Psoas muscle (tissue), 8 donors: ENCODE measurements around the gene ZNF667. TPM values are rescaled to one million over a fixed set of nuclear protein-coding genes. Genes with fewer than 3 reads are reported as not detected.

Experiments
- ATAC-seq, 4 donors: fragments of 200-7000 bp; cut with Tn5 transposase; one replicate each; pipeline ENCODE4 v1.9.1; 2020; ENCODE audit warnings: moderate library complexity in 3 of 4, mild to moderate bottlenecking in 2 of 4
- DNase-seq, 2 donors: peaks; one replicate each; pipeline ENCODE4 v3.0.0-alpha.2; 2020
- H3K27ac ChIP-seq: fragments of 200-600 bp; one replicate; pipeline ENCODE4 v1.8.0; 2022
- H3K27me3 ChIP-seq, 3 donors: fragments of 200-600 bp in 1 of 3; one replicate each; pipeline versions ENCODE4 v1.6.1 to v1.8.0; 2013 to 2022; ENCODE audit warnings: low read length in 2 of 3, mild to moderate bottlenecking in 2 of 3, moderate library complexity in 1 of 3; ENCODE audit not compliant: insufficient read depth in 3 of 3
- H3K36me3 ChIP-seq, 2 donors: fragments of 200-600 bp in 1 of 2; one replicate each; pipeline versions ENCODE4 v1.6.1 to v1.8.0; 2013 to 2022; ENCODE audit warnings: low read depth in 1 of 2, mild to moderate bottlenecking in 1 of 2, moderate library complexity in 1 of 2; ENCODE audit not compliant: insufficient read depth in 1 of 2
- H3K4me1 ChIP-seq: fragments of 200-600 bp; one replicate; pipeline ENCODE4 v1.8.0; 2022
- H3K4me3 ChIP-seq: fragments of 200-600 bp; one replicate; pipeline ENCODE4 v1.8.0; 2022; ENCODE audit warnings: mild to moderate bottlenecking
- H3K9me3 ChIP-seq: fragments of 200-600 bp; one replicate; pipeline ENCODE4 v1.8.0; 2022
- WGBS, 3 donors: extraction: QIAGEN DNeasy Blood & Tissue Kit; methylation state at CpG; one replicate each; pipeline versions ENCODE4 v1.1.6 to v1.1.7; 2013; 5-methylcytosine and 5-hydroxymethylcytosine counted together
- intact Hi-C, 2 donors: fragments of 100-400 bp; cut with DNase I; formaldehyde crosslinking; loops; one replicate each; pipeline versions ENCODE4 v1.11.0 to v1.14.2; 2022
- polyA plus RNA-seq, 3 donors: library from polyadenylated mRNA; stranded (reverse); fragments of 200-250 nt; gene quantifications; one replicate each; pipeline ENCODE4 v1.2.3, GENCODE V29; 2013
- total RNA-seq, 4 donors: library from RNA; stranded (reverse); fragmentation: NEBNext Ultra II Directional in 2 of 4; extraction: Animal tissue kit (Norgen Biotek cat#: 25700) in 2 of 4; gene quantifications; one replicate each; pipeline versions ENCODE4 v1.2.1 to v1.2.4, GENCODE V29; 2021 to 2023
- TF ChIP-seq, protein P1 (sequence below): fragments of 200-600 bp; IDR thresholded peaks from one replicate; pipeline ENCODE4 v1.8.0; 2022; ENCODE audit warnings: antibody characterized with exemption
- donor health status: healthy with polysubstance abuse.
- donor health status: DM: no; HTN: no; CAD: no; lungs with moderate emphysema.
- donor health status: Bipolar disorder and iron deficiency.
- donor health status: healthy.
- donor health status: DM: yes; HTN: yes; CAD: no.
- donor health status: DM: no; HTN: no; CAD: no.
- donor health status: DM: no; HTN: no; CAD: no.
- donor health status: DM: yes; HTN: yes; CAD: no.

ZNF667 gene
- total and polyA plus RNA-seq, 7 donors = 0.90 to 5.1 (median 1.7) TPM

DNA sequence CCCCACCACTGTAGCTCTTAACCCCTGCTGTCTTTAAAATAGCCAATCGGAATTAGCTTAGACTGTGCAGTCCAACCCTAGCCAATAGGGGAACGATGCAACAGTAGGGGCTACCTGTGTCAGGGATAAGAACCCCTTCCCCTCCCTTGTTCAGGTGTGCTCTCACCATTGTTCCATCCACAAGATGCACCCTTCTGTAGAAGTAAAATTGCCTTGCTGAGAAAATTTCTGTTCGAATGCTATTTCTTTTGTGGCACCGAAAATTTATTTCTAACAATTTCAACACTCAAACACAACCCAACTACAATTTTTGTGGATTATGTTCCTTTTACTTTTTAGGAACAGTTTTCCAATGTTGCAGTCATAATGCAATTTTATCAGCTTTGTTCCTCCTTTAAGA lies 76.7 kb downstream of the ZNF667 start:
- no peak overlapping the region for H3K4me3 ChIP-seq
- peaks cover 5% of the 10 kb centered on the region for H3K4me1 ChIP-seq
- intact Hi-C loops = loop anchor here (5.0 to 10.0 kb wide), 2 partner anchors 77 to 104 kb away; partner anchors contain the start of genes ZNF471 (in 2 of the 2) and ZNF667 (in 1 of the 2)
- H3K27ac ChIP-seq = no peak overlapping the region
- DNase-seq = no peak
- TF ChIP-seq, protein P1, sequence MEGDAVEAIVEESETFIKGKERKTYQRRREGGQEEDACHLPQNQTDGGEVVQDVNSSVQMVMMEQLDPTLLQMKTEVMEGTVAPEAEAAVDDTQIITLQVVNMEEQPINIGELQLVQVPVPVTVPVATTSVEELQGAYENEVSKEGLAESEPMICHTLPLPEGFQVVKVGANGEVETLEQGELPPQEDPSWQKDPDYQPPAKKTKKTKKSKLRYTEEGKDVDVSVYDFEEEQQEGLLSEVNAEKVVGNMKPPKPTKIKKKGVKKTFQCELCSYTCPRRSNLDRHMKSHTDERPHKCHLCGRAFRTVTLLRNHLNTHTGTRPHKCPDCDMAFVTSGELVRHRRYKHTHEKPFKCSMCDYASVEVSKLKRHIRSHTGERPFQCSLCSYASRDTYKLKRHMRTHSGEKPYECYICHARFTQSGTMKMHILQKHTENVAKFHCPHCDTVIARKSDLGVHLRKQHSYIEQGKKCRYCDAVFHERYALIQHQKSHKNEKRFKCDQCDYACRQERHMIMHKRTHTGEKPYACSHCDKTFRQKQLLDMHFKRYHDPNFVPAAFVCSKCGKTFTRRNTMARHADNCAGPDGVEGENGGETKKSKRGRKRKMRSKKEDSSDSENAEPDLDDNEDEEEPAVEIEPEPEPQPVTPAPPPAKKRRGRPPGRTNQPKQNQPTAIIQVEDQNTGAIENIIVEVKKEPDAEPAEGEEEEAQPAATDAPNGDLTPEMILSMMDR = no peak
- no peak for ATAC-seq
- H3K9me3 ChIP-seq = peaks cover 55% of the 10 kb centered on the region
- no peaks in the 10 kb centered on the region for H3K27me3 ChIP-seq
- 96 to 99% (median 96%) methylated on average over 4 of the region's 4 CpGs for WGBS, 3 donors
- H3K36me3 ChIP-seq = peaks cover 3 to 20% of the 10 kb centered on the region in 2 donors

DNA sequence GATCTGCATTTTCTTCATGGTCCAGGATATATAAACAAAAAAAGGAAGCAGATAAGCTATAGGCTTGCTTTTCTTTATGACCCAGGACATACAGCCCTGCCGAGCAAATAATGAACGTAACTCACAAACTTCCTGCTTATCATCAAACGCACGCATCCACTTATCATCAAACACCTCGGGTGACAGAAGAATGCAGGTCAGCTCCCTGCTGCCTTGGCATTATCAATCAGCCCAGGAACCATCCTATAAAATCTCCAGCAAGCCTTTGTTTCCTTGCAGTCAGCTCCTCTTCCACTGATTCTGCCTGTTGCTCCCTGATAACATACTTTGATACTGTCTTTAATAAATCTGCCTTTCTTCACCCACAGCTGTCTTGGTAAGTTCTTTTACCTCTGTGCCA lies 78.3 kb downstream of the ZNF667 start:
- TF ChIP-seq, protein P1 = no peak
- DNase-seq (no peak), ATAC-seq (no peak)
- H3K36me3 ChIP-seq = peaks cover 3 to 20% of the 10 kb centered on the region in 2 donors
- no peak overlapping the region for H3K4me3 ChIP-seq
- intact Hi-C loops = no loop called here
- no peaks in the 10 kb centered on the region for H3K27me3 ChIP-seq
- 93 to 96% (median 95%) methylated on average over 5 of the region's 5 CpGs for WGBS, 3 donors
- H3K27ac ChIP-seq = no peak overlapping the region
- peaks cover 61% of the 10 kb centered on the region for H3K9me3 ChIP-seq
- peaks cover 5% of the 10 kb centered on the region for H3K4me1 ChIP-seq

DNA sequence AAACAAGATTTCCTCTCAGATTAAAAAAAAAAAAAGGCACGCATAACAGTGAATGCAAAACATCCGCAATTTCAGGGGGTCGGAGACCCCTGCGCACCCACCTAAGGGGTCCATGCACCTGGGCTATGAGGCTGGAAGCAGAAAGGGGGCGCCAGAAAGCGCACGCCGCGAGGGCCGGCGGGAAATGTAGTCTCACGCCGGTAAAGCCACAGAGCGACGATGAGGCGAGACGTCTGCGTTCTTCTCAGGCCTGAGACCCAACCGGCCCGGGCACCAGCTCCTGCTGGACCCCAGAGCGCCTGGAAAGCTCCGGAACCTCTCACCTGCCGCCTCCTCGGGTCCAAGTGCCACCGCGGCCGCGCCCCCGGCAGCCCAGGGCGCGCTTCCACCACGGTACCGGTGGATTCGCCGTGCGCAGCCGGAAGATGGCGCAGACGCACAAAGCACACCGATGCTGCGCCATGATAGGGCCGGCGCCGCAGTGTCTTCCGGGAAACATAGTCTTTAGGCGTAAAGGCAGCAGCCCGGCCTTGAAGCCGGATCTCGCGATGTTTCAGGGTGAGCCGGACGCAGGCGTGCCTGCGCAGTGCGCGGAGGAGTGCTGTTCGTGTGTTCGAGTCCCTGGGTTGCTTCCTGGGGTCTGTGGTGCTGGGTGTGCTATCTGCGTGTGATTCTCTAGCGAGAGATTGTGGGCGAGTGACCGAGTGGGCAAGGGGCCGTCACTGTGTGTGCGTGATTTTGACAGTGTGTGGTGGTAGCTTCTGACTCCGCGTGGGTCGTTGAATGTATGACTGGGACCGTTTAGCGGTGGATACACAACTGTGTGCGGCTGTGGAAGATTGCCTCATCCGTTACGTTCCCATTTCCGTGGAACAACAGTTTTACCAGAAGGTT lies 83.8 kb downstream of the ZNF667 start, which contains the start of gene ZNF582:
TSS of gene ZNF582 (minus strand) at position 416 of the 894 bp plus-strand sequence. CDS start 1,782 bp downstream, outside the sequence.
- Histone ChIP-seq H3K4me3 (peak within 1 kb of the TSS; percentile 93), H3K27ac (peak within 1 kb of the TSS; percentile 89), H3K27me3 (no peaks in the 10 kb centered on the region), H3K4me1 (no peaks in the 10 kb centered on the region), H3K9me3 (peaks cover 37% of the 10 kb centered on the region), H3K36me3 (peaks cover 16 to 22% of the 10 kb centered on the region in 2 donors)
- intact Hi-C loops = no loop called here
- DNase-seq = peak; percentile 94 to 96
- ATAC-seq = peak; percentile 99
- WGBS, 3 donors = 1% methylated on average over 72 to 73 of the region's 73 CpGs
- TF ChIP-seq, protein P1 = peak; percentile 58

Other genes with a start within 250 kb of the ZNF667 start
- under 1 TPM in 1 of 4 donors, not detected in 3; 0.62 TPM for gene EDDM13, start 204.6 kb downstream of the ZNF667 start, total RNA-seq
- not detected for gene EDDM13, start 204.6 kb downstream of the ZNF667 start, polyA plus RNA-seq
- gene ZSCAN5A, start 162.5 kb downstream of the ZNF667 start, total RNA-seq = 10 to 100 TPM in 3 of 4 donors, 1 to 10 TPM in 1; 9.1 to 16.3 (median 10.9) TPM
- gene ZSCAN5A, start 162.5 kb downstream of the ZNF667 start, polyA plus RNA-seq = 10 to 100 TPM in 1 of 3 donors, 1 to 10 TPM in 2; 3.8 to 13.1 (median 9.9) TPM
- 1 to 10 TPM; 1.1 to 2.6 (median 1.3) TPM for gene ZNF582, start 83.8 kb downstream of the ZNF667 start, total RNA-seq
- 1 to 10 TPM; 1.1 to 2.4 (median 1.9) TPM for gene ZNF582, start 83.8 kb downstream of the ZNF667 start, polyA plus RNA-seq
- 1 to 10 TPM; 2.5 to 5.3 (median 3.1) TPM for gene ZNF583, start 73.0 kb downstream of the ZNF667 start, total RNA-seq
- gene ZNF583, start 73.0 kb downstream of the ZNF667 start, polyA plus RNA-seq = 1 to 10 TPM; 2.3 to 8.7 (median 2.6) TPM
- gene ZNF471, start 30.5 kb upstream of the ZNF667 start, total RNA-seq = 1 to 10 TPM; 5.3 to 7.3 (median 5.4) TPM
- gene ZNF471, start 30.5 kb upstream of the ZNF667 start, polyA plus RNA-seq = 1 to 10 TPM; 1.1 to 4.0 (median 1.5) TPM
- 1 to 10 TPM; 2.0 to 5.0 (median 3.2) TPM for gene ZFP28, start 61.6 kb upstream of the ZNF667 start, total RNA-seq
- 1 to 10 TPM; 1.7 to 7.0 (median 2.9) TPM for gene ZFP28, start 61.6 kb upstream of the ZNF667 start, polyA plus RNA-seq
- 1 to 10 TPM in 3 of 4 donors, under 1 TPM in 1; 0.87 to 2.6 (median 1.6) TPM for gene ZNF470, start 90.1 kb upstream of the ZNF667 start, total RNA-seq
- gene ZNF470, start 90.1 kb upstream of the ZNF667 start, polyA plus RNA-seq = 1 to 10 TPM in 2 of 3 donors, under 1 TPM in 1; 0.44 to 3.4 (median 2.1) TPM
- 1 to 10 TPM; 3.6 to 4.9 (median 4.7) TPM for gene ZNF71, start 118.0 kb upstream of the ZNF667 start, total RNA-seq
- 10 to 100 TPM in 1 of 3 donors, 1 to 10 TPM in 2; 3.6 to 11.7 (median 4.7) TPM for gene ZNF71, start 118.0 kb upstream of the ZNF667 start, polyA plus RNA-seq
- not detected for gene SMIM17, start 165.8 kb upstream of the ZNF667 start, total RNA-seq
- gene SMIM17, start 165.8 kb upstream of the ZNF667 start, polyA plus RNA-seq = under 1 TPM in 2 of 3 donors, not detected in 1; 0.10 to 0.21 TPM
- gene ZNF835, start 194.4 kb upstream of the ZNF667 start, total RNA-seq = 1 to 10 TPM in 3 of 4 donors, under 1 TPM in 1; 0.74 to 5.4 (median 1.1) TPM
- gene ZNF835, start 194.4 kb upstream of the ZNF667 start, polyA plus RNA-seq = 1 to 10 TPM in 1 of 3 donors, under 1 TPM in 2; 0.78 to 1.9 (median 0.80) TPM